B cell (primary cell): ENCODE data around the gene DCLK1. TPM values are rescaled to one million over a fixed set of nuclear protein-coding genes. Genes with fewer than 3 reads are reported as not detected.

Experiments used
- ATAC-seq: fragments of 200-7000 bp; cut with Tn5 transposase; one replicate; pipeline ENCODE4 v1.10.0; 2021; ENCODE audit warnings: low read depth, mild to moderate bottlenecking, moderate number of reproducible peaks, moderate library complexity
- CTCF ChIA-PET: fragments of 350-600 bp; sonication (Branson Sonifier 250); formaldehyde crosslinking; loops from one replicate; lab custom pipeline; 2021; ENCODE audit warnings: antibody characterized with exemption, inconsistent platforms; lab: Charles Lee
- POLR2A ChIA-PET: fragments of 350-600 bp; sonication (Branson Sonifier 250); formaldehyde crosslinking; loops from one replicate; lab custom pipeline; 2021; ENCODE audit warnings: antibody characterized with exemption; lab: Charles Lee
- DNase-seq: peaks from one replicate; pipeline ENCODE4 v3.0.0; 2013
- H2AFZ ChIP-seq: 2 replicates; pipeline ENCODE4 v1.6.1; 2012; ENCODE audit warnings: mild to moderate bottlenecking, low read depth, low read length; ENCODE audit not compliant: insufficient read depth, poor library complexity, severe bottlenecking
- H3K27ac ChIP-seq, 2 donors: 1 replicate in 1 of 2; 2 replicates in 1 of 2; pipeline ENCODE4 v1.5.1; 2012 to 2013; ENCODE audit warnings: low read length in 2 of 2, mild to moderate bottlenecking in 2 of 2, moderate library complexity in 1 of 2
- H3K27me3 ChIP-seq, 4 experiments: fragments of 200-600 bp in 1 of 4; sonication (generic) in 1 of 4; replicated peaks in 1 of 4; 1 replicate in 2 of 4; 2 replicates in 2 of 4; pipeline versions ENCODE4 v1.6.1 to v1.7.0; 2013 to 2016; ENCODE audit warnings: low read length in 3 of 4, mild to moderate bottlenecking in 2 of 4, mixed read lengths in 1 of 4, moderate library complexity in 1 of 4; ENCODE audit not compliant: insufficient read depth in 4 of 4, control insufficient read depth in 3 of 4; ENCODE audit errors: control extremely low read depth in 1 of 4
- H3K36me3 ChIP-seq, 2 experiments: replicated peaks in 1 of 2; 1 replicate in 1 of 2; 2 replicates in 1 of 2; pipeline versions ENCODE4 v1.6.1 to v1.7.1; 2013; ENCODE audit warnings: low read length in 1 of 2; ENCODE audit not compliant: insufficient read depth in 2 of 2, control insufficient read depth in 1 of 2; ENCODE audit errors: control extremely low read depth in 1 of 2, extremely low read depth in 1 of 2
- H3K4me1 ChIP-seq, 2 donors: fragments of 200-600 bp in 1 of 2; sonication (generic) in 1 of 2; 1 replicate in 1 of 2; 2 replicates in 1 of 2; pipeline versions ENCODE4 v1.5.1 to v1.6.1; 2013 to 2017; ENCODE audit warnings: low read length in 2 of 2; ENCODE audit not compliant: control insufficient read depth in 2 of 2, insufficient read depth in 2 of 2
- H3K4me2 ChIP-seq: replicated peaks from 2 replicates; pipeline ENCODE3; 2012; ENCODE audit warnings: mild to moderate bottlenecking, low read depth, low read length; ENCODE audit not compliant: poor library complexity, severe bottlenecking
- H3K4me3 ChIP-seq, 5 experiments: fragments of 200-600 bp in 1 of 5; sonication (generic) in 1 of 5; 1 replicate in 3 of 5; 2 replicates in 2 of 5; pipeline versions ENCODE4 v1.5.1 to v1.7.0; 2011 to 2016; ENCODE audit warnings: low read length in 4 of 5, mild to moderate bottlenecking in 4 of 5, low read depth in 2 of 5, control low read depth in 1 of 5, moderate library complexity in 1 of 5; ENCODE audit not compliant: insufficient read depth in 1 of 5; ENCODE audit errors: control extremely low read depth in 1 of 5, extremely low read depth in 1 of 5
- H3K79me2 ChIP-seq: fragments of 200-600 bp; sonication (generic); one replicate; pipeline ENCODE4 v1.6.0; 2016; ENCODE audit warnings: low read length; ENCODE audit not compliant: control insufficient read depth, insufficient read depth
- H3K9ac ChIP-seq: fragments of 200-600 bp; sonication (generic); 2 replicates; pipeline ENCODE4 v1.6.1; 2017; ENCODE audit warnings: mild to moderate bottlenecking, low read length, moderate library complexity
- H3K9me3 ChIP-seq, 3 donors: one replicate each; pipeline versions ENCODE4 v1.6.1 to v1.7.1; 2013; ENCODE audit warnings: low read length in 2 of 3; ENCODE audit not compliant: control insufficient read depth in 2 of 3, insufficient read depth in 1 of 3; ENCODE audit errors: control extremely low read depth in 1 of 3
- H4K20me1 ChIP-seq: 2 replicates; pipeline ENCODE4 v1.6.0; 2012; ENCODE audit warnings: mild to moderate bottlenecking, low read length; ENCODE audit not compliant: insufficient read depth, control insufficient read depth, poor library complexity, severe bottlenecking
- H3K27ac Mint-ChIP-seq: one replicate; pipeline ENCODE4 v1.8.0; 2021; ENCODE audit warnings: mixed read lengths
- H3K27me3 Mint-ChIP-seq: one replicate; pipeline ENCODE4 v1.8.0; 2021; ENCODE audit warnings: mixed read lengths
- H3K4me1 Mint-ChIP-seq: one replicate; pipeline ENCODE4 v1.8.0; 2021; ENCODE audit warnings: mixed read lengths
- H3K4me3 Mint-ChIP-seq: one replicate; pipeline ENCODE4 v1.8.0; 2021; ENCODE audit warnings: mixed read lengths
- H3K9me3 Mint-ChIP-seq: one replicate; pipeline ENCODE4 v1.8.0; 2022; ENCODE audit warnings: mixed read lengths; ENCODE audit not compliant: insufficient read depth
- EZH2 ChIP-seq: IDR thresholded peaks from 2 replicates; pipeline ENCODE4 v1.6.1; 2012; ENCODE audit warnings: borderline replicate concordance, low read depth, mild to moderate bottlenecking, moderate library complexity, low read length; ENCODE audit not compliant: insufficient read depth, poor library complexity, severe bottlenecking
- WGBS: methylation state at CpG from one replicate; pipeline ENCODE4 v1.1.5; 2013; ENCODE audit warnings: missing lambda C conversion rate; ENCODE audit not compliant: insufficient coverage; 5-methylcytosine and 5-hydroxymethylcytosine counted together
- intact Hi-C: fragments of 100-400 bp; cut with micrococcal nuclease; formaldehyde crosslinking; loops from one replicate; pipeline ENCODE4 v1.10.0; 2022
- polyA plus RNA-seq: library from polyadenylated mRNA; depleted of rRNA; stranded (reverse); fragments of >200 nt; gene quantifications from 2 replicates; pipeline ENCODE4 v1.2.3, GENCODE V29; 2012
- total RNA-seq, 2 donors: library from RNA; stranded (reverse); fragments of 120-200 nt in 1 of 2; gene quantifications; 1 replicate in 1 of 2; 2 replicates in 1 of 2; pipeline versions ENCODE4 v1.2.3 to v1.2.4, GENCODE V29; 2013 to 2022
- TF ChIP-seq, protein P1 (sequence below): fragments of 200-600 bp; IDR thresholded peaks from one replicate; pipeline ENCODE4 v1.8.0; 2022; ENCODE audit warnings: antibody characterized with exemption, mild to moderate bottlenecking

DCLK1 gene
- total and polyA plus RNA-seq, 2 donors (not counting 1 experiment from before 2014, with no cell fraction given) = not detected

DNA sequence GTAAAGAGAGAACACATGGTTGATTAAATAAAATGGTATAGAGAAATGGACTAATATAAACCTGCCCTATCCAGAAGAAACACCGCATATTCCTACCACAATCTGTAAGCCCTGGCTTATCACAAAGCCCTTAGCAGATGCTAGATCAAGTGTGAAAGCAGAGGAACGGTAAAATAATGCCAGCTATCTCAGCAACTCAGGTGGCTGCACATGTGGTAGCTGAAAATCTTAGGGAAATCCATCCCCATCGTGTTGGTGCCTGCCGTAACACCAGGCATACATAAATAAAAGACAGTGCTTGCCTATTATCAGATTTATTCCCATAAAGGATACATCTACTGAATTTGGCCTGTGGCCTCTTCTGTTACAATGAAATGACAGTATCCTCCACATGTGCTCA is 350.6 kb downstream of the DCLK1 start:
- H3K79me2 ChIP-seq = no peaks in the 10 kb centered on the region
- no peaks in the 10 kb centered on the region for H3K27me3 ChIP-seq
- intact Hi-C loops = no loop called here
- H3K9ac ChIP-seq = no peak overlapping the region
- H3K9me3 ChIP-seq = no peaks in the 10 kb centered on the region
- Mint-ChIP-seq H3K4me1 (no peaks in the 10 kb centered on the region), H3K4me3 (no peak overlapping the region), H3K27me3 (no peaks in the 10 kb centered on the region), H3K27ac (no peak overlapping the region), H3K9me3 (no peaks in the 10 kb centered on the region)
- no peak overlapping the region for H3K4me3 ChIP-seq
- ChIA-PET CTCF (no interaction called here), POLR2A (no interaction called here)
- no peaks in the 10 kb centered on the region for H3K36me3 ChIP-seq
- H3K27ac ChIP-seq = no peak overlapping the region
- TF ChIP-seq, protein P1, sequence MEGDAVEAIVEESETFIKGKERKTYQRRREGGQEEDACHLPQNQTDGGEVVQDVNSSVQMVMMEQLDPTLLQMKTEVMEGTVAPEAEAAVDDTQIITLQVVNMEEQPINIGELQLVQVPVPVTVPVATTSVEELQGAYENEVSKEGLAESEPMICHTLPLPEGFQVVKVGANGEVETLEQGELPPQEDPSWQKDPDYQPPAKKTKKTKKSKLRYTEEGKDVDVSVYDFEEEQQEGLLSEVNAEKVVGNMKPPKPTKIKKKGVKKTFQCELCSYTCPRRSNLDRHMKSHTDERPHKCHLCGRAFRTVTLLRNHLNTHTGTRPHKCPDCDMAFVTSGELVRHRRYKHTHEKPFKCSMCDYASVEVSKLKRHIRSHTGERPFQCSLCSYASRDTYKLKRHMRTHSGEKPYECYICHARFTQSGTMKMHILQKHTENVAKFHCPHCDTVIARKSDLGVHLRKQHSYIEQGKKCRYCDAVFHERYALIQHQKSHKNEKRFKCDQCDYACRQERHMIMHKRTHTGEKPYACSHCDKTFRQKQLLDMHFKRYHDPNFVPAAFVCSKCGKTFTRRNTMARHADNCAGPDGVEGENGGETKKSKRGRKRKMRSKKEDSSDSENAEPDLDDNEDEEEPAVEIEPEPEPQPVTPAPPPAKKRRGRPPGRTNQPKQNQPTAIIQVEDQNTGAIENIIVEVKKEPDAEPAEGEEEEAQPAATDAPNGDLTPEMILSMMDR = no peak
- no peak for TF ChIP-seq EZH2
- H2AFZ ChIP-seq = no peak overlapping the region
- H4K20me1 ChIP-seq = no peaks in the 10 kb centered on the region
- WGBS = 62% methylated on average over 2 of the region's 4 CpGs
- H3K4me2 ChIP-seq = no peak overlapping the region
- H3K4me1 ChIP-seq = no peaks in the 10 kb centered on the region
- ATAC-seq = no peak
- DNase-seq = no peak

DNA sequence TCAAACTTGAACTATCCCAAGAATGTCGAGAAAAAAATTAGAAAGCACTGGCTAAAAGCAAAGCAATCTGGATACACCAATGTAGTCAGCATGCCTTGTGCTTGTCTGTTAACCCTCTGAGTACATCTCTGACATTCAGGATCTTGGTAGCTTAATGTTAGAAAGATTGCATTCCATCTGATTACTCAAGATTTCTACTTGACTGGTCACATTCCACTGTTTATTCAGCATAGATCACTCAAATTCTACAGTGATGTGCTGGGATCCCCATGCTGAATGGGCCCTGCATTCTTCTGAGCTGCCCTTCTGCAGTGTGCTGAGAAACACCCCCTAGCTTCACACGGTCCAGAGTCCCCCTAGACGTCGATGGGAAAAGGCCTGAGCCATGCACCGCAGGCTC is 359.3 kb downstream of the DCLK1 start:
- Mint-ChIP-seq H3K9me3 (no peaks in the 10 kb centered on the region), H3K4me1 (no peaks in the 10 kb centered on the region), H3K27ac (no peak overlapping the region), H3K27me3 (peaks cover 4% of the 10 kb centered on the region), H3K4me3 (no peak overlapping the region)
- DNase-seq = no peak
- intact Hi-C loops = no loop called here
- Histone ChIP-seq H3K4me1 (no peaks in the 10 kb centered on the region), H3K9ac (no peak overlapping the region), H4K20me1 (no peaks in the 10 kb centered on the region), H3K27me3 (no peaks in the 10 kb centered on the region), H3K4me3 (no peak overlapping the region), H3K27ac (no peak overlapping the region), H3K79me2 (no peaks in the 10 kb centered on the region), H3K9me3 (peaks cover 0 to 1% (median 0%) of the 10 kb centered on the region in 3 donors), H3K36me3 (no peaks in the 10 kb centered on the region), H3K4me2 (no peak overlapping the region), H2AFZ (no peak overlapping the region)
- no peak for TF ChIP-seq EZH2
- TF ChIP-seq, protein P1 = no peak
- WGBS = 93% methylated on average over 3 of the region's 5 CpGs
- no peak for ATAC-seq
- ChIA-PET POLR2A (no interaction called here), CTCF (no interaction called here)
